A673 (cell line): Measurements from ENCODE around the gene P2RY6.

ENCODE experiments used
- EZH2 ChIP-seq: fragments of 200-600 bp; sonication (generic); IDR thresholded peaks from 2 replicates; pipeline ENCODE4 v1.6.1; 2017; ENCODE audit warnings: borderline replicate concordance, low read depth, mild to moderate bottlenecking, mixed read lengths, antibody characterized with exemption, low read length; ENCODE audit not compliant: poor library complexity, severe bottlenecking
- TF ChIP-seq, protein P1 (sequence below): fragments of 300-800, 200-600 bp; sonication (generic); conservative IDR thresholded peaks from 2 replicates; pipeline ENCODE4 v1.5.1; 2017; ENCODE audit warnings: low read depth, mild to moderate bottlenecking, antibody characterized with exemption, low read length, moderate library complexity, mixed read lengths

DNA sequence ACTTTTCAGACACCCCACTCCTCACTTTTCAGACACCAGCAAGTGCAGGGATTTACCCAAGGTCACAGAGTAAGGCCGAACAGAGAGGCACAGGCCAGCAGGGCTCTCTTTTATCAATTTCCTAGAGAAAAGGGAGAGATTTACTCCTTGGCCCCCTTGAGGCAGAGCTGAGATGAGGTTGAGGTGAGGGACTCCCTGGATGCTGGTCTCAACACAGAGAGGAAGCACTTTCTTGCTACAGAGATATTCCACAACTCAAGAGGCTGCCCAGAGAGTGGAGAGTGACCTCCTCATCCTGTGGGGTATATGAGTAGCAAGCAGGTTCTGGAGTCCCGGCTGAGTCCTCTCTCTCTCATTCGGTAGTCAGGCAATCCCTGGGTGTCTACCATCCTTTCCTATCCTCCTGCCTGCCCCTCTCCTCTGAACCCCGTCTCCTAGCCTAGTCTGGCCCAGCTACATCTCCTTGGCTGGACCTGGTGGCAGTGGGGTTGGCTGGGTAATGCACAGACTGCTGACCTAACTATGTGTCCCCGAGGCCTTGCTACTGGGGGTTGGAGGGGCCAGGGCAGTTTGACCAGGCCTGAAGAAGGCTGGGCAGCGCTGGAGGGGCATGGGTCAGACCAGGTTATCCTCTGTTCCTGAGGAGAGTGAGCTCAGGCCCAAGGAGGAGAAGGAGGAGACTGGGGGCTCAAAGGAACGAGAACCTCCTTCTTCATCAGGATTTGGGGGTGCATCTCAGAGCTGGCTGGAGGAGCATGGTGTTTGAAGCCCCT lies 34.1 kb downstream of the P2RY6 start:
- TF ChIP-seq EZH2, result no peak
- TF ChIP-seq, protein P1, sequence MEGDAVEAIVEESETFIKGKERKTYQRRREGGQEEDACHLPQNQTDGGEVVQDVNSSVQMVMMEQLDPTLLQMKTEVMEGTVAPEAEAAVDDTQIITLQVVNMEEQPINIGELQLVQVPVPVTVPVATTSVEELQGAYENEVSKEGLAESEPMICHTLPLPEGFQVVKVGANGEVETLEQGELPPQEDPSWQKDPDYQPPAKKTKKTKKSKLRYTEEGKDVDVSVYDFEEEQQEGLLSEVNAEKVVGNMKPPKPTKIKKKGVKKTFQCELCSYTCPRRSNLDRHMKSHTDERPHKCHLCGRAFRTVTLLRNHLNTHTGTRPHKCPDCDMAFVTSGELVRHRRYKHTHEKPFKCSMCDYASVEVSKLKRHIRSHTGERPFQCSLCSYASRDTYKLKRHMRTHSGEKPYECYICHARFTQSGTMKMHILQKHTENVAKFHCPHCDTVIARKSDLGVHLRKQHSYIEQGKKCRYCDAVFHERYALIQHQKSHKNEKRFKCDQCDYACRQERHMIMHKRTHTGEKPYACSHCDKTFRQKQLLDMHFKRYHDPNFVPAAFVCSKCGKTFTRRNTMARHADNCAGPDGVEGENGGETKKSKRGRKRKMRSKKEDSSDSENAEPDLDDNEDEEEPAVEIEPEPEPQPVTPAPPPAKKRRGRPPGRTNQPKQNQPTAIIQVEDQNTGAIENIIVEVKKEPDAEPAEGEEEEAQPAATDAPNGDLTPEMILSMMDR, result no peak
